ENCODE data around the gene RPL11.

The RPL11 gene

DNA sequence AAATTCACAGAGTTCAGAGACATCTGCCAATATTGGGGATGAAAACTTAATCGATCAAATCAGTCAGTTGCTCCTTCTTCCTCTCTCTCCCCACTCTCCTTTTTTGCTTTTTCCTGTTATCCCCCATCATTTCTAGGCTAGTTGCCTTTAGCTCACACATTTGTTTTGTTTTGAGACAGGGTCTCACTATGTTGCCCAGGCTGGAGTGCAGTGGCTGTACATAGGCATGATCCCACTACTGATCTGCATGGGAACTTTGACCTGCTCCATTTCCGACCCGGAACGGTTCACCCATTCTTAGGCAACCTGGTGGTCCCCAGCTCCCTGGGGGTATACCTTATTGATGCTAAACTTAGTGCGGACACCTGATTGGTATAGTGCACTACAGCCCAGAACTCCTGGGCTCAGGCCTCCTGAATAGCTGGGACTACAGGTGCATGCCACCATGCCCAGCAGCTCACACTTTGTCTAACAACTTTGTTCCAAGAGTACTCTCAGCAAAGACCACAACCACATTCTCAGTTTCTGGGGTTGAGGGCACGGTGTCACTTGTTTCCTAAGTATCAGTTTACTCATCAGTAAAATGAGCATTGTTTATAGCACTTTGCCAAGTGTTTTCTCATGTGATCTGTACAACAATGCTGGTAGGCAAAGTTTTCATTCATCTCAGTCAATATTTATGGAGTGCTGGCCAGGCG is 45.0 kb downstream of the RPL11 start:
- no peak for DNase-seq

DNA sequence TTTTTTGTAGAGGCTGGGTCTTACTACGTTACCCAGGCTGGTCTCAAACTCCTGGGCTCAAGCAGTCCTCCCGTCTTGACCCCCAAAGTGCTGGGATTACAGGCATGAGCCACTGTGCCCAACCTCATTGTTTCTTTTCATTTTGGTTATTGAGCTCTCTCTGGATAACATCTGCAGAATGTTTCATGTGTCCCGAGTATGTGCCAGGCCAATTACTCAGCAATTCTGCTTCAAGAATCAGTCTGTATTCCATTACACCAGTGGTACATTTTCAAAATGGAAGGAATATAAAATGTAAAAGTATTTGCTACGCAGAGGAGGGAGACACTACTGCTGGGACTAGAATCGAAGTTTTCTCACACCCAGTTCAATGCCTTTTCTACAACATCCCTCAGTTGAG is 50.0 kb downstream of the RPL11 start:
- no peak for DNase-seq

DNA sequence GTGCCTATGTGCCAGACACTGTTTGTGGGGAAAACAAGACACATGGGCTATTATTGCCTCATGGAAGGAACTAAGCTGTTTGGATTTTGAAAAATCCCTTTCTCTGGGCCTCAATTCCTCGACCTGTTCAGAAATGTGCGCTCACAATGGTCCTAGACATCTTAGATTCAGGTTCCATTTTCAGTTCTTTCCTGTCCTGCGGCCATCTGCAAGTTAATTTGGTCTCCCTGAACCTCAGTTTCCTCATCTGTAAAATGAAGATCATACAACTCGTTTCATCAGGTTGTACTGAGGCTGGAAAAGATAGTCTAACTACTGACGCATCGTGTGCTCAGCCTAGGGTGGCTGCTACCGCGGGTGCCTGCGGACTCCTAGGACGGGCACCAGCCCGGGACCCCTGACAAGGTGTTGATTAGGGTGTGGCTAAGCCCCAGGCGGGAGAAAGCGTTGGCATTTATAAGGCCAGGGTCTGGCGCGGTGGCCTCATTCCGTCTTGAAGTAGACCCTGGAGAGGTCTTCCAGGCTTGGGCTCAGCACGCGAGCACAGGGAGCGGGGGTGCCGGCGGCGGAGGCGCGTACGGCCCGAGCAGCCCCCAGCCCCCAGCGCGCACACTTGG is 51.2 kb downstream of the RPL11 start:
- no peak for DNase-seq

DNA sequence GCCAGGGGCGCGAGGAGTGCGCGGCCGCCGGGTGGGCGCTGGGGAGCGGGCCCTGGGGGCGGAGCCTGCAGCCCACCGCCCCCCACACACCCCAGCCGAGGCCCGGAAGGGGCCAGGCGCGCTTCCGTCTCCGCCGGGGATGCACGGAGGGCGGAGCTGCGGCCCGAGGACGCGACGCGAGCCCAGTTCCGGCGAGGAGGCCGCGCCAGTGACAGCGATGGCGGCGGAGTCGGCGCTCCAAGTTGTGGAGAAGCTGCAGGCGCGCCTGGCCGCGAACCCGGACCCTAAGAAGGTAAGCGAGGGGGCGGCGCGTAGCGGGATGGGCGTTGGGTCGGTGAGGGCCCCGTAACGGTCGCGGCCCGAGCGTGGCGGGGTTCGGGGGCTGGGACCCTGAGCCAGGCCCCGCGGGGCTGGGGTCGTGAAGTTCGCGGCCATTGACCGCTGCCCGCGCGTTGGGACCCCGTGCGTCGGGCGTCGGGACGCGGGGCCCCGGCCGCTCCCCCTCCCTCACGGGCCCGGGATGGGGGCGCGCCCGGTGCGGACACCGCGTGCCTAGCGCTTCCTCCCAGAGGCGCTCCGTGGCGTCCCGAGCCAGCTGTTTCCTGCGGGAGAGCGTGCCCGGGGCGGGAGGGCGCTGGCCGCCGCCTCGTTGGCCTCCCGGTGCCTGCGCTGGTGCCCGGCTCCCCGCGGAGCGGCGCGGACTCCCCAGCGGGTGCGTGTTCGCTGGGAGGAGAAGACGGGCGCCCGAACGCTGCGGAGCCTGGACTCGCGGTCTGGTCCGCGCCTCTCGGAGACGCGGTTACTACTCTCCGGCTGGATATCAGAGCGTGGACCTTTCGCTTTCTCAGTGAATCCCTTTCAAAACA is 51.9 kb downstream of the RPL11 start, which contains the start of gene ELOA:
Gene ELOA, plus strand, starts transcription at position 185 of the 866 bp plus-strand sequence. Its CDS starts 33 bp downstream, at position 218.
- peak; percentile 56 for DNase-seq

DNA sequence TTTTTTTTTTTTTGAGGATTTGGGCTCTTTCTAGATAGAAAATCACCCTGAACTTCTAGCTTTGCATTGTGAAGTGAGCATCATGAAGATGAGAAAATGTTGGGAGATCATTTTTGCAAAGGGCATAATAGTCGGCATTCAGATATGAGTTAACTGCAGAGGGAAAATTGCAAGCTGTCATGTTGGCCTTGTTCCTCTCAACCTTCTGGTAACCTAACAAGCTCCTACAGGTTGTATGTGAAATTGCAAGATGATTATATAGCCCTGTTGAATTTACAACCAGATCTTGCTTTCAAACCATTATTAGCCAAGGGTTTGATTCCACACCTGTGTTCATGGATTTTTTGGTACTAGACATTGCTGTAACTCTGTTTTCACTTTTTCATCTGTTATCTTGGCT is 53.9 kb downstream of the RPL11 start:
- DNase-seq = no peak

All from effector CD8-positive, alpha-beta T cell (primary cell).